Kidney epithelial cell (primary cell): ENCODE results near the gene KDM2A. TPM values are rescaled to one million over a fixed set of nuclear protein-coding genes. Genes with fewer than 3 reads are reported as not detected.

Source experiments
- DNase-seq: peaks from one replicate; pipeline ENCODE4 v3.0.0-alpha.2; 2010; ENCODE audit warnings: low read depth
- H3K27me3 ChIP-seq: 2 replicates; pipeline ENCODE4 v1.6.0; 2011; ENCODE audit warnings: low read length; ENCODE audit not compliant: control insufficient read depth, insufficient read depth
- H3K36me3 ChIP-seq: 2 replicates; pipeline ENCODE4 v1.5.1; 2011; ENCODE audit warnings: low read length; ENCODE audit not compliant: control insufficient read depth, insufficient read depth
- H3K4me3 ChIP-seq: 2 replicates; pipeline ENCODE4 v1.5.1; 2011; ENCODE audit warnings: low read depth, mild to moderate bottlenecking, control low read depth, low read length
- total RNA-seq: library from RNA; depleted of rRNA; stranded (reverse); fragments of >200 nt; gene quantifications from 2 replicates; pipeline ENCODE4 v1.2.3, GENCODE V29; 2015
- TF ChIP-seq, protein P1 (sequence below): IDR thresholded peaks from 2 replicates; pipeline ENCODE4 v1.5.1; 2011; ENCODE audit warnings: mild to moderate bottlenecking, moderate library complexity, low read length, control low read depth, inconsistent platforms; ENCODE audit not compliant: insufficient read depth, poor library complexity, severe bottlenecking

The KDM2A gene
- total RNA-seq, 1 donor from 2014 or later: 36.2 TPM

DNA sequence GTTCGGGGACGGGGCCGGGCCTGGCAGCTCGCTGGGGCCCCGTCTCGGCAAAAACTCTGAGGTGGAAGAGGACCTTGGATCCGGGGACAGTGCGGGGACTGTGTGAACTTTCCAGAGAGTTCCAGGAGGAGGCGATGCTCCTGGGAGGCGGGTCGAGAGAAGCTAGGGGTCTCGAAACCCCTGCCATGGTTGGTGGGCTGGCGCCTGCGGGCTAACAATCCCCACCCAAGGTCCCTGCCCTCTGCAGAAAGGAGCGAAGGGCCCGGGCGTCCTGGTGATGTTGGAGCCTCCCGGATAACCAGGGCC lies 142.5 kb downstream of the KDM2A start:
- TF ChIP-seq, protein P1, sequence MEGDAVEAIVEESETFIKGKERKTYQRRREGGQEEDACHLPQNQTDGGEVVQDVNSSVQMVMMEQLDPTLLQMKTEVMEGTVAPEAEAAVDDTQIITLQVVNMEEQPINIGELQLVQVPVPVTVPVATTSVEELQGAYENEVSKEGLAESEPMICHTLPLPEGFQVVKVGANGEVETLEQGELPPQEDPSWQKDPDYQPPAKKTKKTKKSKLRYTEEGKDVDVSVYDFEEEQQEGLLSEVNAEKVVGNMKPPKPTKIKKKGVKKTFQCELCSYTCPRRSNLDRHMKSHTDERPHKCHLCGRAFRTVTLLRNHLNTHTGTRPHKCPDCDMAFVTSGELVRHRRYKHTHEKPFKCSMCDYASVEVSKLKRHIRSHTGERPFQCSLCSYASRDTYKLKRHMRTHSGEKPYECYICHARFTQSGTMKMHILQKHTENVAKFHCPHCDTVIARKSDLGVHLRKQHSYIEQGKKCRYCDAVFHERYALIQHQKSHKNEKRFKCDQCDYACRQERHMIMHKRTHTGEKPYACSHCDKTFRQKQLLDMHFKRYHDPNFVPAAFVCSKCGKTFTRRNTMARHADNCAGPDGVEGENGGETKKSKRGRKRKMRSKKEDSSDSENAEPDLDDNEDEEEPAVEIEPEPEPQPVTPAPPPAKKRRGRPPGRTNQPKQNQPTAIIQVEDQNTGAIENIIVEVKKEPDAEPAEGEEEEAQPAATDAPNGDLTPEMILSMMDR: peak; percentile 45
- Histone ChIP-seq H3K27me3 (no peaks in the 10 kb centered on the region), H3K36me3 (peaks cover 3% of the 10 kb centered on the region), H3K4me3 (no peak overlapping the region)
- DNase-seq: no peak

DNA sequence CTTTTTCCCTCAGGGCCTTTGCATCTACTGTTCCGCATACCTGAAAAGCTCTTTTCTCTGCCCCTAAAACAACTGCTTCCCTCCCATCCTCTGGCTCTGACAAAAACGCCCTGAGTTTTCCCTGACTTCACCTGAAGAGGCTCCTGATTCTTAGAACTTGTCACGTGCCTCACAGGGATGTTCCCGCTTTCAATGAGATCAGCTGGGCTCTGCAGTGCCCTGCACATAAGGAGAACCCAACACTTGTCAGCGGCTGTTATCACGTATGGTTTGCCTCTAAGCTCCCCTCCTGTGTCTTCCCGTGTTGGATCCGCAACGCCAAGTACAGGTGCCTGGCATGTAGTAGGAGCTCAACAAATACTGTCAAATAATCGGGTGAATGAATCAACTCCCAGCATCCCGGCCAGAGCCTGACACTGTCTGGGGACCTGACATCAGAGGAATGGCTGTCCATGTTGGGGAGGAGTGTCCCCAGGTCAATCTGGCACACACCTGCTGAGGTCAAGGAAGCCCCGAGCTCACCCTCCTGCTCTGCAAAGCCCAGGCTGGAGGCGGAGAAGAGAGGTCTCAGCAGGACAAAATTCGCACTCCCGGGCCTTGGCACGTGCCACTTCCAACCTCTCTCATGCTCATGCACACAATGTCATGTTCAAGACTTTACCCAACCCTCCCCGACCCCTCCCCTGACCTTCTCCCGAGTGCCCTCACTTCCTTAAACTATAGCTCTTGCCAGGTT lies 143.1 kb downstream of the KDM2A start:
- TF ChIP-seq, protein P1: no peak
- H3K4me3 ChIP-seq: no peak overlapping the region
- H3K36me3 ChIP-seq: peaks cover 3% of the 10 kb centered on the region
- H3K27me3 ChIP-seq: no peaks in the 10 kb centered on the region
- DNase-seq: no peak

DNA sequence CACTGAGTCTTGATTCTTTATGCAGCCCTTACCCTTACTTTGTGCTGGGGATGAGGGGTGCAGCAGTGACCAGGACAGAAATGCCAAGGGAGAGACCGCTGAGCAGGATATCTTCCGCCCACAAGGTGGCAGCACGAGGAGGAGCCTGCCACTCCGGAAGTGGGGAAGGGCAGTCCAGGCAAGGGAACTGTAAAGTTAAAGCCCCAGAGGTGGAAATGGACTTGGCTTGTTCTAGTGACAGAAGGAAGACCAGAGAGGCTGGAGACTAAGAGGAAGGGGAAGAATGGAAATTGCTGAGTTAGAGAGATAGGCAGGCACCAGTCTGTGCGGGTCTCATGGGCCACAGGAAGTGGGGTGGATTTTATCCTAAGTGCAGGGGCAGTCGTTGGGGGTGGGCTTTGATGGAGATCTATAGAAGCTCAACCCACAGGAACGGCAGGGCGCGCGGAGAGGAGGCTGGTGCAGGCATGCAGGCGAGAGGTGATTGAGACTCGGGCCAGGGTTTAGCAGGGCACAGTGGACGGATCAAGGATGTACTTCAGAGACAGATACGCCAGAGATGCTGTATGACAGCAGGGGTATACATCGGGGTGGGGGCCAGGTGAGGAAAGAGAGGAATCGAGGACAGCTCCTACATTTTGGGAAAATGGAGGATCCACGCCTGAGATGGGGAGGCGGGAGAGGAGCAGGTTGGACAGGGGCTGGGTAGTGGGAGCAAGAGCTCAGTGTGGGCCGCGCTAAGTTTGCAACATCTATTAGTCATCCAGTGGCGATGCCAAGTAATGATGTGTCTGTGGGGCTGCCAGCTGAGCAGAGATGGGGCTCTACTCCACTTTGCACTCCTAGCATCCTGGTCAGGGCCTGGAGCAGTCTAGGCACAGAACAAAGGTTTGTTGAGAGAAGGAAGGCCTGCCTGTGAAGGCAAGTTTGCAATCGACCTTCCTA lies 143.9 kb downstream of the KDM2A start:
- no peak for DNase-seq
- H3K36me3 ChIP-seq: peaks cover 1% of the 10 kb centered on the region
- no peaks in the 10 kb centered on the region for H3K27me3 ChIP-seq
- no peak overlapping the region for H3K4me3 ChIP-seq
- TF ChIP-seq, protein P1: peak; percentile 90

DNA sequence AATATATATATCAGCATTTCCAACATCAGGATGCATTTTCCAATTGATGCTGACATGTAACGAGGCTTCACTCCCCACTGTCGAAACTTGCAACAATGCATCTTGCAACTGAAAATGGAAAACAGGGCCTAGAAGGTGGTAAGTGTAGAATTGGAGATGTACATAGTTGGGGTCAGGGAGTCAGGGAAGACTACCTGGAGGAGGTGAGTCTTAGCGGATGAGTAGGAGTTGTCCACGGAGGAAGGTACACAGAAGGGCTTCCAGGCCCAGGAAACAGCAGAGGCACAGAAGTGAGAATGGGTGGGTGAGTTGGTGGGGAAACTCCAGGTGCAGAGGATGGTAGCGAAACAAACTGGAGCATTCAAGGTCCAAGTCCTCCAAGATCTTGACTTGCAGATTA lies 145.2 kb downstream of the KDM2A start:
- Histone ChIP-seq H3K27me3 (no peaks in the 10 kb centered on the region), H3K36me3 (peaks cover 2% of the 10 kb centered on the region), H3K4me3 (no peak overlapping the region)
- no peak for DNase-seq
- TF ChIP-seq, protein P1: no peak

DNA sequence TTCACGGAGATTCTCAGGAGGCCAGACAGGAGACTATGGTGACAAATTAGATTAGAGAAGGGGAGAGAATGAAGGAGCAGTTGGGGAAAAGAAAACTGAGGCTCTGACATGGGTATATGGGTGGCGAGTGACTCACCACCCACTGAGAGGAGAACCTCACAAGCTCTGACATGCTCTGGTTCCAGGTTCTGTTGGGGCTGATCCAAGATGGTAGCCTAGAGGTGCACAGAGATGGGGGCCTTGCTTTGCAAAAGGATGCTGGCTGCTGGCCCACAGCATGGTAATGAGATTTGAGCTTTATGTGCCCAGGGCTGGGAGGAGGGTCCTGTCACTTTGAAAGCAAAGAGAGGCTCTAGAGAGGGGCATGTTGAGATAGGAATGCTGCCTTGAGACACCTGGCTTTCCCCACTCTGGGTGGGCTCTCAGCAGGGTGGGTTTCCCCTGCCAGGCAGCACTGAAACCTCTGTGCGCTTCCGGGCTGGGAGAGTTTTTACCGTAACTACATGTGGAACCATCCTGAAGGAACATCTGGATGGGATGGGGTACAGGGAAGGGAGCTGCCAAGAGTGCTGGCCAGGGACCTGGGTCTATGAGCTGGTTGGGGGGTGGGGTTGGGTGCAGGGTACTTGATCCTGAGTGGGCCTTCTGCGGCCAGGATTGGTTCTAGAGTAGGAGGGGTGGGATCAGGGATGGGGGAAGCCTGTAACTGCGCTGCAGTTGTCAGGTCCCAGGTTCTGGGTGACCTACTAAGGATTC lies 146.0 kb downstream of the KDM2A start:
- Histone ChIP-seq H3K36me3 (peaks cover 2% of the 10 kb centered on the region), H3K4me3 (no peak overlapping the region), H3K27me3 (no peaks in the 10 kb centered on the region)
- TF ChIP-seq, protein P1: no peak
- DNase-seq: no peak
